D721Med (cell line): Measurements from ENCODE around the gene HPS4.

Experiments used
- DNase-seq: peaks from one replicate; pipeline ENCODE4 v3.0.0; 2011; ENCODE audit warnings: low spot score; ENCODE audit not compliant: insufficient read length
- FAIRE-seq: peaks from 2 replicates; lab custom pipeline; 2011; peaks lifted over from hg19 to GRCh38; lab: Jason Lieb, UNC
- CTCF ChIP-seq: IDR thresholded peaks from 2 replicates; pipeline ENCODE4 v1.5.1; 2012; ENCODE audit warnings: mild to moderate bottlenecking, control low read depth; ENCODE audit not compliant: insufficient read depth; ENCODE audit errors: missing control alignments

Gene HPS4

GRCh38 chr22:26457661-26458272 lies 25.8 kb downstream of the HPS4 start:
- FAIRE-seq: no peak
- no peak for DNase-seq
- no peak for TF ChIP-seq CTCF

DNA sequence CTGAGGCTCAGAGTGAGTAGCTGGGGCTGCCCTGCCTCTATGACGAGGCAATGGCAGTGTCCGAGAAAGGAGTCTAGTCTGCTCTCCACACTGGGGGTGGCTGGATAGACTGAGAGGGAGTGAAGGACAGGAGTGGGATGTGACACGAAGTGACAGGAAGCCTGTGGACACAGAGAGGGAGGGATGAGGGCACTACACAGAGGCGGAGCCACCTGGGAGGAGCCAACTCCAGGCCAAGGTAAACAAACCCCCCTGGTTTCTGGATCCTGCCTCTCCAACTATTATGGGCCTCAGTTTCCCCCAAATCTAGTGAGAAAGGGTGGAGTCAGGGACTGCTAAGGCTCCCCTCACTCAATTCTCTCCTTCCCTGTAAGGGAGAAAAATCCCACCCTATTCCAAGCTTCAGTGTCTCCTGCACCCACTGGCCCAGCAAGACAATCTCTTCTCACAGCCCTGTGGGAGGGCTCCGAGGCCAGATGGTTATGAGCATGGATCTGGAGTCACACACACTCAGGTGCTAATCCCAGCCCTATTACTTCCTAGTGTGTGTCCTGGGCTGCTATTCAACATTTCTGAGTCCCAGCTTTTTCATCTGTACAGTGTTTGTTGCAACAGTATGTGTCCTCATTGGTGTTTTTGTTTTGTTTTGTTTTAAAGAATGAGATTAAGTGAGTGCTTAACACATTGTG lies 29.6 kb downstream of the HPS4 start:
- no peak for TF ChIP-seq CTCF
- no peak for FAIRE-seq
- DNase-seq: peak; percentile 54

GRCh38 chr22:26453216-26453615 lies 30.4 kb downstream of the HPS4 start:
- no peak for TF ChIP-seq CTCF
- FAIRE-seq (no peak), DNase-seq (no peak)

DNA sequence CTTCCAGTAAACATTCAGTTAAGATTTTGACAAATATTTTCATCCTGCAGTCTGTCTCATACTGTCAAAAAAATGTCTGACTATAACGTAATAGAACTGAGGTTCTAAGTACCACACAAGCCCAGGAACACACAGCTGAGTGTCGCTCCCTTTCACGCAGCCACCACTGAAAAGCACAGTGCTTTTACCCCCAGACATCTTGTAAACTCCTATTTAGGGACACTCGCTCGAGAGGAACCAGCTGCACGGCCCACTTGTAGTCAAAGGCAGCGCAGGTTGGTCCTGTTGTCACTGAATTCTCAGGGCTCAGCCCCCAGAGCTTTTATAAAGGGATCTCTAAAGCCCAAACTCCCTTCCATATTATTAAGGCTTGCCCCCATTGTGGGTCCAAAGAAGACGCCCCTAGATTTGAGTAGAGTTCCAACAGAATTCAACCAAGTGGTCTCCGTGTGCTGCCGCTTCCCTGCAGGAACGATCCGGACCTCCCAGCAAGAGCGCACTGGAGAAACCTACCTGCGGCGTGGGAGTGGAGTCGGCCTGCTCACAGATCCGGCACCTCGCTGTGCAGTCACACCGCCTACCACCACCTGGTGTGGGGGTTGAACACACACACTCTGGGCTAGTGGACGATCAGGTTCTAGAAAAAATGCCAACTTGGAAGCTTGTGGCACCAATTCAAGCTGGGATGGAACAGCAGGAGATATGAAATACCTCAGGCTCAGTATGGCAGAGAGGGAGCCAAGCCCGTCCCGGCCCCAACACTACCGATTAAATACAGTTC lies 31.2 kb downstream of the HPS4 start:
- DNase-seq (no peak), FAIRE-seq (no peak)
- no peak for TF ChIP-seq CTCF

- FAIRE-seq: no peak
These were observed 33.0 kb downstream of the HPS4 start for GRCh38 chr22:26450453-26451185.

GRCh38 chr22:26448941-26449340 lies 34.6 kb downstream of the HPS4 start:
- TF ChIP-seq CTCF: no peak
- FAIRE-seq (no peak), DNase-seq (no peak)

More at GRCh38 chr22:26450453-26451185, 33.0 kb downstream of the HPS4 start:
- no peak for DNase-seq
- TF ChIP-seq CTCF: no peak
